GM19324 (cell line): ENCODE data around the gene TRMT10B.

Experiments used
- ATAC-seq: cut with Tn5 transposase; IDR thresholded peaks from one replicate; pipeline ENCODE4 v1.9.1; 2021; ENCODE audit warnings: mild to moderate bottlenecking, moderate library complexity; ENCODE audit not compliant: unreplicated experiment, low FRiP score

Gene TRMT10B

DNA sequence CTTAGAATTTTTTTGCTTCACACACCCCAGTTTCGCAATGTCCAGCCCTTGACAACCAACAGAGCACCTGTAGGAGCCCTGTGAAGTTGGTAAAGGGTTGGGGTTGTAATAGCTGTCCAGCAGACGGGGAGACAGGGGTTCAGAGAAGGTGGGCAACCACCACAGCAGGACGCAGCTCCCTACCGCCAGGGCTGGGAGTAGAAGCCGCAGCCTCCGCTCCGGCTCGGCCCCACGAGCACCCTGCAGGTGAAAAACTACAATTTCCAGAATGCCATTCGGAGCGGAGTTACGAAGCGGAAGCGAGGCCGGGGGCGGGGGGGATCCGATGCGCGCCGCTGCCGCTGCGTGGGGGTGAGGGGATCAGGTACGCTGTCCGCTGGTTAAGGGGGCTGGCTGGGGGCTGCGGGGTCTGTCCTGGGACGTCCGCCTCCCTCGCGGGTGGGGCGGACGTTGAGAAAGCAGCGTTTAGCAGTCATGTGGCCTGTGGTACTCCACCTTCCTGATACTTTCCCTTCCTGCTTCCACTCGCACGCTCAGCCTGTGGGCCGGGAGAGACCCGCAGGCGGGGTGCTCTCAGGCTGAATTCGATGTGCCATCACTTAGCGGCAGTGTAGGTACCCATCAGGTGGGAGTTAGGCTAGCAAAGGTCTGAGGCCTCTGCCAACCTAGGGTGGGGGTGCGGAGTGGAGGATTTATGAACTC is at the start of gene TRMT10B:
TSS of gene TRMT10B (plus strand) at position 317 of the 702 bp plus-strand sequence. CDS start 8,127 bp downstream, outside the sequence.
- peak; percentile 80 for ATAC-seq

- no peak for ATAC-seq
Measured at GRCh38 chr9:37705787-37706186, 47.8 kb upstream of the TRMT10B start.

DNA sequence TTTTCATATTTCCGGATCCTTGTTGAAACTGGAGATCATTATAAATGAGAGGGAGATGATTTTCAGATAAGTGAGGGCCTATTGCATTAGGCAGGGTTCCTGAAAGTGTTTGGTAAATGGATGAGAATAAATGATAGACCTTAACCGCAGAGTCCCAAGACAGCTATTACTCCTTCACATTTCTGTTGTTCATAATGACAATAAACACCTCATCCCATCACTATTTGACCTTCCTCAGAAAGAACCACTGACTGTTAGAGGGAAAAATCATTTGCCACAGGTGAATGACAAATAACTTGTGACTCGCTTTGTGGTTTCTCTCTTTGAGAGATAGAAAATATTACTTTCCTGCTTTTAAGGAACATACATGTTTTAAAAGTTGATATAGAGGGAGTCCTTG is 47.3 kb upstream of the TRMT10B start:
- ATAC-seq: no peak

- ATAC-seq: no peak
Measured at GRCh38 chr9:37707748-37708147, 45.9 kb upstream of the TRMT10B start.

- no peak for ATAC-seq
Measured at GRCh38 chr9:37710046-37710445, 43.6 kb upstream of the TRMT10B start.

GRCh38 chr9:37715260-37715659 is 38.3 kb upstream of the TRMT10B start:
- no peak for ATAC-seq

- ATAC-seq: no peak
Measured at GRCh38 chr9:37715991-37716505, 37.6 kb upstream of the TRMT10B start.

- no peak for ATAC-seq
Measured at GRCh38 chr9:37719526-37719925, 34.1 kb upstream of the TRMT10B start.

GRCh38 chr9:37727013-37727412 is 26.6 kb upstream of the TRMT10B start:
- no peak for ATAC-seq

DNA sequence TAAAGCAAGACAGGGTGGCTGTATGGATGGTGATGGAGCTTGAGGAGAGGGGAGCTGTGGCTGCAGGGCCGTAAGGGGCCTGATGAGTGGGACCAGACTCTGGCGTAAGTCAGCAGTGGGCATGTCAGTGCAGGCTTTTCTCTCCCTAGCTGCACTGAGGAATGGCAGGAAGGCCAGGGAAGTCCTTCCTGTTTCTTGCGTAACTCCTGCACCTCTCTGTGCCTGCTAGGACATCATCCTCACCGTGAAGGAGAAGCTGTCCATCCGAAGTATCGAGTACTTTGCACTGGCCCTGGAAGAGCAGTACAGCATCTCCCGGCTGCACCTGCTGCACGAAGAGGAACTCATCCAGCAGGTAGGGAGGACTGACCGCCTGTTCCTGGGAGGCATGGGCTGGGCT is 24.1 kb upstream of the TRMT10B start:
- no peak for ATAC-seq

DNA sequence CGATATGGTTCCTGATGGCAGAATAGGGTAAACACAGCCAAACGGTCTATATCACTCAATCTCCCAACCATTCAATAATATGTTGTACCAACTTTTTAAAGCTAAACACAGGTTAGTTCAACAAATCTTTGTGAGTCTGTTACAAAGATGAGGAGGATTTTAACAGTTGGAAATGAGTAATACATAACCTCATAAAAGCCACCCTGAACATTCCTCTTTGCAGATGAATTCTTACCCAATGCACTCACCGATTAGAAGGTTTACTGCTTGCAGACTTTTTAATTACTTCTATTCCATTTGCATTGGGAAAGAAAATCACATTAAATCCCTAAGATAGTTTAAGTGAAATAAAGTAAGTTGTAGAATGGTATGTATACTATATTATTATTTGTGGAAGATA is 23.3 kb upstream of the TRMT10B start:
- no peak for ATAC-seq

DNA sequence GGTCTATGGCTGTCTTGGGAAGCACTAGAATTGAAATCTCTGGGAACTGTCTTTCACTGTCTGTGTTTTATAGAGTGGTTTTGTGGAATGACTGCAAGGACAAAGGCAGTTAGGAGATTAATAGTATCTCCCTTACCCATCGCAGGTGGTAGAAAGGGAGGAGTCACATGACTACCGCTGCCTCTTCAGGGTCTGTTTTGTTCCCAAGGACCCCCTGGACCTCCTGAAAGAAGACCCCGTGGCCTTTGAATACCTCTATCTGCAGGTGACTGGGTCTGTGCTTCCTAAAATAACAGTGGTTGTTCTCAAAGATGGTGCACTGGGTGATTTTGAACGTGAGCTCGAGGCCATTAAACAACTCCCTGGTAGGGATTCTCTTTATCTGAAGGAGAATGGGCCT is 22.8 kb upstream of the TRMT10B start:
- no peak for ATAC-seq

DNA sequence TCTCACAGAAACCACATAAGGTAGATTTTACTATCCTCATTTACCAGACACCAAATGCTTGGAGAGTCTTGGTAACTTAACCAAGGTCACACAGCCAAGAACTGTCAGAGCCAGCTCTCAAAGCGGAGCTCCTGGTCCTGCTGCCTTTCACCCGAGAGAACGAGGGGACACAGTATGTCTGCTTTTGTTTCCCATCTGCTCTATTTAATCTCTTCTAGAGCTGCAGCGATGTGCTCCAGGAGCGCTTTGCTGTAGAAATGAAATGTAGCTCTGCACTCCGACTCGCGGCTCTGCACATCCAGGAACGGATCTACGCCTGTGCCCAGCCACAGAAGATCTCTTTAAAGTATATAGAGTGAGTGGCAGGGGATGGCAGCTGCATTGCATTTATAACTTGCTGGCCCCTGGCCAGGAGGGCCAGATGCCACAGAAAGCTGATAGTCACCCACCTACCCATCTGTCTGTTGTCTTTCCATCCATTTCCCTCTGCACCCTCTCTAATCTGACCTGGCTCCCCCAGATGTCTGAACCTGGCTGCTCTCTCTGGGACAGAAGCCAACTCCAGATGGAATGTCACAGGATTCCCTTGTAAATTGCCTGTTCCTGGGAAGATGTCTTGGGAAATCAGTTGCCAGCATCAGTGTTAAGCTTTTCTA is 21.4 kb upstream of the TRMT10B start:
- ATAC-seq: no peak

GRCh38 chr9:37732952-37733351 is 20.7 kb upstream of the TRMT10B start:
- ATAC-seq: no peak

DNA sequence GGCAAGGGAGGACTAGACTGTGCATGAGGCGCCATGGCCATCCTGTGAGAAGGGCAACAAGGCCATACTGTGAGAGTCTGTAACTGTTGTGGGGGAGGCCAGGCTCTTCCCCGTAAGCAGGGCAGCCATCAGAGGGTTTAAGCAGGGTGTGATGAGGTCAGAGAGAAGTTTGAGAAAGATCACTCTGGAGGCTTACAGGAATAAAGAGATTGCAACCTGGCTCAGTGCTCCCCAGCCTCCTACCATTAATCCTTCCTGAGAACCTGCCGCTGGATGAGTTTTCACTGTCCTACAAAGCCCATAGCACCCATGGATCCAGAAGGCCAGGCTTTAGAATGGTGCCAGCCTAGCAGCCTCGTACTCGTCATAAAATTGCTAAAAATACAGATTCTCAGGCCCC is 14.4 kb upstream of the TRMT10B start:
- no peak for ATAC-seq

DNA sequence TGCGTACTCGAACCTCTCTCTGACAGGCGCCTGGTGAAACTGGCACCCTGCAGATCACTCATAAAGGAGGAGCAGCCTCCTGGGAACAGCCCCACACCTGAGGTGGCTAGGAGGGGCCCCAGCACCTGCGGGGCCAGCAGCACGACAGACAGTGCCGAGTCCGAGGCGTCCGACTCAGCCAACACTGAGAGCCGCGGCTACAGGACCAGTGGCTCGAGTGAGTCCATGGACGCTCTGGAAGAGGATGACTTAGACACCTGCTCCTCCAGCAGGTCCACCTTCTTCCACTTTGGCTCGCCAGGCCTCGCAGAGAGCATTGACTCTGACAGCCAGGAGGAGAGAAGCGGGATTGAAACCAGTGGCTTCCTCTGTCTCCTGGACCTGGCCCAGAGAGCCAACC is 13.5 kb upstream of the TRMT10B start:
- ATAC-seq: no peak

DNA sequence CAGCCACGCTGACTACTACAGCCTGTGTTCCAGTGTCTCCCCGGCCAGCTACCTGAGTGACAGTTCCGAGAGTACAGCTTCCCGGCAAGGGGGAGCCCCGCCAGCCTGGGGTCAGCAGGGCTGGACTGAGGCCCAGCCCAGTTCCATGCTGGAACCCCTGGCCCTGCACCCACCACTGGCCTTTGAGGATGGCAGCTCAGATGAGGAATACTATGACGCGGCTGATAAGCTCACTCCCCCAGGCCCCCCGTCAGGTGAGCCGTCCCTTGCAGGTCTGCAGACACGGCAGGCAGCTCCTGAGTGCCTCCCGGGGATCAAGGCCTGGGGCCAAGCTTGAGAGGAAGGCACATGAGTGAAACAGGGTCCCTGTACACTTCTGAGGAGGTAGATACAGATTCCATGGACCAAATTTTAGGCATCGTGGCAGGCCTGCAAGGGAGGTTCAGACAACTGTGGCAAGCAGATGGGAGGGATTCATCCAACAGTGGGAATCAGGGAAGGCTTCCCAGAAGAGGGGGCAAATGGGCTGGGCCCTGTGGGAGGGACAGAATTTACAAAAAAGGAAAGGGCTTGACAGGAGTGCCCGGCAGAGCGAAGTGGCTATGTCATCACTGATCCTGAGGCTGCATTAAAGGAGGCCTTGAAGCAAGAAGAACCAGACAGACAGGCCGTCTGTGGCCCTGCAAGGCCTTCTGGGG is 12.8 kb upstream of the TRMT10B start:
- no peak for ATAC-seq

DNA sequence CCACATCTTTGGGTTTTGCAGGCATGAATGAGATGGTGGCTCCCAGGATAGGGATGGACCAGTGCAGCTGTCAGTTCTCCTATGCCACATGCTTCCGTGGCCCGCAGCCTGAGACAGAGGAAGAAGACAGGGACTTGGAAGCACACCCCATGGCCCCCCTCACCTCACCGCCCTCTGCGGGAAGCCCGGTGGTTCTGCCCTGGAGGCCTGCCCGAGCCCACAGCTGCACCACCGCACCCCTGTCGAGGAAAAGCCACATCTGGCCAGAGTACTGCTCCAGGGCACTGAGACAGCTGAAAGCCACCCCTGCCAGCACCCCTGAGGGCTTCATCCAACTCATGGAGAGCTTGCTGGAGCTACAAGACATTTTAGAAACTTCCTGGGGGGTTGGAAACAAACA is 7.6 kb upstream of the TRMT10B start:
- no peak for ATAC-seq

GRCh38 chr9:37746448-37747270 is 6.9 kb upstream of the TRMT10B start:
- ATAC-seq: no peak

DNA sequence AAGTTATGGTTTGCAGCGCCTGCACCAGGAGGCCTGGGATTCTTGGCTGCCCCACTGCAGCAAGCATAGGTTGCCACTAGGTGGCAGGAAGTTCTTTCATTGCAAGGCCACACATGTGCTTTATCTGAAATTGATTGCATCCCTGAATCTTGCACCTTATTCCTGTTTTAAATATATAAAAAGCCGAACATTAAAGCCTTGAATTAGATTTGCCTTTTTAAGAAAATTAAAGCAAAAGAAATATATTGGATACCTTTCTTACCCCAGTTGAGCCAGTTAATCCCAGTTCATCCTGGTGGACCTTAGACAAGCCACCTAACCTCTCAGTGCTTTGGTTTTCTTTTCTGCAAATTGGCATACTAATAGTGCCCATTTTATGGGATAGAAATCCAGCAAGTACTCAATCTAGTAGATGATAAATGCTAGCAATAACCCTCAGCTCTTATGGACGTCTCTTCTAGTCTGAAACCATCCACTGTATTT is 6.3 kb upstream of the TRMT10B start:
- no peak for ATAC-seq
